G401 (cell line): ENCODE measurements around the gene TCERG1L. TPM values are rescaled to one million over a fixed set of nuclear protein-coding genes. Genes with fewer than 3 reads are reported as not detected.
"Not testable (repeated sequence)": the region's sequence is repeated elsewhere in the genome, so short reads cannot be mapped to it uniquely, and the experiment has no call there.

Experiments used
- DNase-seq: peaks from one replicate; pipeline ENCODE4 v3.0.0-alpha.2; 2015; ENCODE audit warnings: low spot score
- in situ Hi-C: cut with HindIII; loops from 2 replicates; pipeline ENCODE4 v1.10.0; 2016; ENCODE audit warnings: low sequenced_read_pairs, mixed read lengths
- total RNA-seq: library from RNA; depleted of rRNA; stranded (reverse); fragments of >200 nt; shearing (Covaris generic); gene quantifications from 2 replicates; pipeline ENCODE4 v1.2.3, GENCODE V29; 2014

TCERG1L gene
- total RNA-seq, 1 experiment from 2014 or later = not detected

DNA sequence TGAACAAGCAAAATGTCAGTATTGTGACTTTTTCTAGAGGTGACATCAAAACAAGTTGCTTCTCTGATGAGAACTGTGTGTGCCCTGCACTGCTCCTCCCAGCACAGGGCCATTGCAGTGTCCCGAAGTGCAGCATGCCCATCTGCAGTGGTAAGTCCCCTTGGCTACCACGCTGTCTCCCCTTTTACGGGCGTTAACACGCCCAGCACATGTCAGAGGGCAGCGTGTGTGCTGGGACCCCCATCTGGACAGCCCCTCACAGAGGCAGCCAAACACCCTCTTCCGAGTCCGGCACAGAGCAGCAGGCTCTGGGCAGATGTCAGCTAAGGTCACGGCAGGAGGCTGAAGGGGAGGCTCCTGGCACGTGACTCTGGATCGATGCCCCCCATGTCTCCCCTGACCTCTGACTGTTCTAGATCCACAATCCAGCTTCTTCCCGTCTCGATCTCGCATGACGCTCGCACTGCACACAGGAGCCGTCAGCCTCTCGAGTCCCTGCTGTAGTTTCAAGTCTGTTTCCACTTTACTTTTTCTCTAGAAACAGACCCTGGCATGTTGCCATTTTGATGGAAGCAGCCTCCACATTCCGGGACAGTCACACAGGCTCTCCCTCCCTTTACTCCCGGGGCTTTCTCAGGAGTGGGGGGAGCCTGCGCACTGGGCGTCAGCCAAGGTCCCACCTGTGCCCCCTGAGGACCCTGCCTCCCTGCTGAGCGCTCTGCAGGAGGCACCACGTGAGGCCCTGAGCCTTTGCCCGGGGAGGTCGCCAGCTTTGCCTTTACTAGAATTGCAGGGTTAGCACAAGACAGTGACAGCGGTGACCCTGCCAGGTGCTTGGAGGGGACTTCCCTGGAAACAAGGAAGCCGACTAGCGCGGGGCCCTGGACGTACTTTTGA is 133.8 kb downstream of the TCERG1L start:
- in situ Hi-C loops = no loop called here
- no peak for DNase-seq

DNA sequence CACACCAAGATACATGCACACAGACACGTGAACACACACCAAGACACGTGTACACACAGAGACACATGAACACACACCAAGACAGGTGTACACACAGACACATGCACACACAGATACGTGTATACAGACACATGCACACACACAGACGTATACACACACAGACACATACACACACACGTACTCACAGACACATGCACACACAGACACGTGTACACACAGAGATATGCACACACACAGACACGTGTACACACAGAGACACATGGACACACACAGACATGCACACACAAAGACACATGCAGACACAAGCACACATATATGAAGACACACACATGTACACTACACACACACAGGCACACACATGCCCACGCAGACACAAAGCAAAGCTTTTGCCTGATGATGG is 134.6 kb downstream of the TCERG1L start:
- in situ Hi-C loops = no loop called here
- DNase-seq = no peak

DNA sequence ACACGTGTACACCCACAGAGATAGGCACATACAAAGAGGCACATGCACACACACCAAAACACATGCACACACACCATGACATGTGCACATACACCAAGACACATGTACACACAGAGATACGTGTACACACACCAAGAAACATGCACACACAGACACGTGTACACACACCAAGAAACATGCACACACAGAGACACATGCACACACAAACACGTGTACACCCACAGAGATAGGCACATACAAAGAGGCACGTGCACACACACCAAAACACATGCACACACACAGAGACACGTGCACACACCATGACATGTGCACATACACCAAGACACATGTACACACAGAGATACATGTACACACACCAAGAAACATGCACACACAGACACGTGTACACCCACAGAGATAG is 135.2 kb downstream of the TCERG1L start:
- DNase-seq, in situ Hi-C loops: not testable (repeated sequence)

DNA sequence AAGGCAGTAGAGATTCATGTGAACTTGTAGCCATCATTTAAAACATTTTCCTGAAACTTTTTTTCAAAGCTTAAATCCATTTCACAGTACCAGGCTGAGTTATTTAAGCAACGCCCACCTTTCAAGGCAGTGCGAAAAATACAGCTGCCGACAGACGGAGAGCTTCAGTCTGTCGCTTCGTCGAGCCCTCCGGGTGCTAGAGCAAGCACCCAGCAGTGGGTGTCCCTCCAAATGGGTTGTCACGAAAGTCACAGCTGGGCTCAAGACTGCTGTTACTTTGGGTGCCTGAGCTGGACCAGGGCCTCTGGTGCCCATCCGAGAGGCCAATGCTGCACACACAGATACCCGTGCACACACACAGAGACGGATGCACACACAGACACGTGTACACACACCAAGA is 135.6 kb downstream of the TCERG1L start:
- in situ Hi-C loops = no loop called here
- DNase-seq = no peak

DNA sequence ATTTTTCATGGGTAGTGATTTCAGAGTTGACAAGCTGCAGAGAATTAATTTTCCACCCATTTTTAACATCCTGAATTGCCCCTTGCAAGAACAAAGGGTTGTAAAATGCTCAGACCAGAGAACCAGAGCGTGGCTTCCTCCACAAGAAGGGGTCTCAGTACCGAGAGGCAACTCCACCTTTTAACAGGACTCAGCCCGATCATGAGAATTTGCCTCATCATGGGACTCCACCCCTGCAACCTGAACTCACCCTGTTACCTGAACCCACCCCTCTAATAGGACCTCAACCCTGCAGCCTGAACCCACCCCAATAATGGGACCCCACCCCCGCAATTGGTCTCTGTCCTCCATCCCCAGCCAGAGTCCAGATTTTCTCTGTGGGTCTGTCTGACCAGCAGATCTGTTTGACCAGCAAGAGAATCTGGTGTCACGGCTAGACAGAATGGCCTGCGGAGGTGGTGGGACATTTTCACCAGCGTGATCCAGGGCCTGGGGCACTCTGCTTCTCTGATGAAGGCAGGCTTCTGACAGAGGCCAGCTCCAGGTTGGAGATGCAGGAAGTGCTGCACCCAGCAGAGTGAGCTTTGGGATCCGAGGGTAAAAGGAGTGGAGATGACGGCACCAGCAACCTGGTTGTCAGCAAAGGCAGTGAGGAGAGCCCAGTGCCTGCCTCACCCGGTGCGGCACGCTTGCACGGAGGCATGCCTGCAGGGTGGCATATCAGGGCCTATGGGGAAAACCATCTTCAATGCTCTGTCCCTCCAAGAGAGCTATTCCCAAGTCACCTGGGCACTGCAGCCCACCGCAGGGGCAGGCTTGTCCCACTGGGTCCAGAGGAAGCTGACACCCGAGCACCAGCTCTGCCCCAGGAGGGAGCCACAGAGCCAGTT is 136.6 kb downstream of the TCERG1L start:
- DNase-seq = no peak
- in situ Hi-C loops = no loop called here

DNA sequence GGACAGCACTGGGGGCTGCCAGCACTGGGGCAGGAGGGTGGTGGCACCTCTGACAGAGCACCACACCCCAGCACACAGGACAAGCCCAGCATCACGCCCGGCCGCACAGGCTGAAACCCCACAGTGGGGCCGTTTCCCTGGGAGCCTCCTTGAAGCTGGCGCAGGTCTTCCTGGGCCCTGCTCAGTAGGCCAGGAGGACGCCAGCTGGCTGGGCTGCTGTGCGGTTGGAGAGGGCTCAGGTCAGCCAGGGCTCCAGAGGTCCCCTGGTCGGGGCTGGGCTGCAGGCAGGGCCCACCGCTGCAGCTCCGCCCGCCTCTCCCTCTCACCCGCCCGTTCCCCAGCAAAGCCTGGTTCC is 137.3 kb downstream of the TCERG1L start:
- in situ Hi-C loops = no loop called here
- DNase-seq = no peak

DNA sequence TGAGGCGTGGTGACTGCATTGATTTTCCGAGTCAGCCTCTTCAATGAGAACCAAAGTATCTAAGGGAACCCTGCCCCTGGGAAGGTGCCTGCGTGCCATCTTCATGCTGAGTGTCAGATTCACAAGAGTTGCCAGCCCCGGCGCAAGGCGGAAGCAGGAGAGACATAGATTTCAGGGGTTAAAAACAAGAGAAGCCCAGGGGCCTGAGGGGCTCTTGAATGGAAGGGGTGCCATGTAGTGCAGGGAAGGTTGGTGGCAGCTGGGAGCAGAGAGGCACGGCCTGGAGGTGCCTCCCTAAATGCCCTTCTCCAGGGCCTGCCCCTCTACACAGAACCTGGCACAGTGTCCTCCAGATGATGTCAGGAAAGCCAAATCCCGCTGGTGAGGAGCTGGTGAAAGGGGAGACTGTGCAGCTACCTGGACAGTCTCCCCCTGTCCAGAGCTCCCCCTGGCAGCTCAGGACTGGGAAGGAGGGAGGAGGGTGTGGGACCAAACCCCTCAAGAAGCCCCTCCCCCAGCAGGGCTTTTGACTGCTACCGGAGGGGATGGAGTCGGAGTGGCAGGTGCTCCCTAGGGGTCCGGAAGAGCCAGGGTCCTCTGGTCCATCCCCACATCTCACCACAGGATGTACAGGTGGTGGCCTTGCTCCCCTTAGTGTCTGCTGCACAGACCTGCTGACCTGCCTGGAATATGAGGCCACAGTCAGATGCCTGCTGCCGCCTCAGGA is 137.9 kb downstream of the TCERG1L start:
- in situ Hi-C loops = no loop called here
- DNase-seq = no peak

DNA sequence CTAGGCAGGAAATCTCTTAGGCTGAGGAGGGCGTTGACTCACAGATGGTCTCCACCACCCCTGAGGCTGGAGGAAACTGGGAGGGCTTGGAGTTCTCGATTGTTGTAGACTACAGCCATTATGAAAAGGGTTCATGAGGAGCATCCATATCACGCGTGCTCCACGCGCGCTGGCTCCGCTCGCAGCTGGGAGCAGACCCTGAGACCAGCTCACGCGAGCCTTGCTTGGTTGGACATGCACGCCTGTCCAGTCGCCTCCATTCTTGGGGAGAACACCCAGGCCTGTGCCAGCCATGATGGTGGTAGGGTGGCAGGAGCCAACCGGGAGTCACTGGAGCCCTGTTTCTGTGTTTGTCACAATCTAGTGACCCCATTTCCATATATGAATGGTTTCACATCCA is 139.1 kb downstream of the TCERG1L start:
- DNase-seq = no peak
- in situ Hi-C loops = no loop called here

DNA sequence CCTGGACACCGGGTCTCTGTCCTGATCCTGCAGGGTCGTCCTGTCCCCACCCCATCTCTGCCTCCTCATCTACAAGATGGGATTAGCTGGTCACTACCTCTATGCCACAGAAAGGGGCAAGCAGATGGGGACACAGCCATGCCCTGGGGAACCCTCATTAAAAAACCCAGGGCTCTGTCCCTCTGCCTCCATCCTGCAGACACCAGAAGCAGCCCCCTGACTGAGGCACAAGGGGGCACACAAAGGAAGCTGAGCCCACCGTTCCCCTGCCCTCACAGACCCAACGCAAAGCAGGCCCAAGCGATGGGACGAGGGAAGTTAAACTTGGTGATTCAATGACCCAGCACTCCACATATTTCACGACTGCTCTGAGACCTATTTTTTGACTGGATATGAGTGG is 142.4 kb downstream of the TCERG1L start:
- in situ Hi-C loops = no loop called here
- no peak for DNase-seq

DNA sequence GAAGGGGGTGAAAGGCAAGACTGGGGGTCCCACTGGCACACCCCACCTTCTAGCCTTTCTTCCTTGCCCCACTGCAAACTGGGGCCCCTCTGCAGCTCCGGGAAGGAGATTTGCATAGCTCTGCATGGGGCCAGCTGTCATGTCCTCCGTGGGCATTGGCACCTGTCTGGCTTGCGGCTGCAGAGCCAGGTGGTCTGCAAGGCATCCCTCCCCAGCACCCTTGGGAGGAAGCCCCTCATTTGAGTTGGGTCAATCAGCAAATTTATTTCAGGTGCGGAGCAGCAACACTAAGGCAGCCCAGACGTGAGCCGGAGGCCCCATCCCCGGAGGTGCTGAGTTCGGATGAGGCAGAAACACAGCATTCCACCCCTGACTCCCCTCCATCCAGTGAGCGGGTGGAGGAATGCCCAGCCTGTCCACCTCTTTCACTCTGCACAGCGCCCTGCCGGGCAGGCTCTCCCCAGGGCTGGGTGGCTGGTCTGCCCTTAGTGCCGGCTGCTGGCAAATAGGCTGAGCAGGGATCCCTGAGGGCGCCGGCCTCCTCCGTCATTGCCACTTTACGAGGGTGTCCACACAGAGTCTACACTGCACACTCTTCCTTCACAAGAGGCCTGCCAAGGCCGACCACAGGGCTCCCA is 143.2 kb downstream of the TCERG1L start:
- in situ Hi-C loops = no loop called here
- DNase-seq = no peak

DNA sequence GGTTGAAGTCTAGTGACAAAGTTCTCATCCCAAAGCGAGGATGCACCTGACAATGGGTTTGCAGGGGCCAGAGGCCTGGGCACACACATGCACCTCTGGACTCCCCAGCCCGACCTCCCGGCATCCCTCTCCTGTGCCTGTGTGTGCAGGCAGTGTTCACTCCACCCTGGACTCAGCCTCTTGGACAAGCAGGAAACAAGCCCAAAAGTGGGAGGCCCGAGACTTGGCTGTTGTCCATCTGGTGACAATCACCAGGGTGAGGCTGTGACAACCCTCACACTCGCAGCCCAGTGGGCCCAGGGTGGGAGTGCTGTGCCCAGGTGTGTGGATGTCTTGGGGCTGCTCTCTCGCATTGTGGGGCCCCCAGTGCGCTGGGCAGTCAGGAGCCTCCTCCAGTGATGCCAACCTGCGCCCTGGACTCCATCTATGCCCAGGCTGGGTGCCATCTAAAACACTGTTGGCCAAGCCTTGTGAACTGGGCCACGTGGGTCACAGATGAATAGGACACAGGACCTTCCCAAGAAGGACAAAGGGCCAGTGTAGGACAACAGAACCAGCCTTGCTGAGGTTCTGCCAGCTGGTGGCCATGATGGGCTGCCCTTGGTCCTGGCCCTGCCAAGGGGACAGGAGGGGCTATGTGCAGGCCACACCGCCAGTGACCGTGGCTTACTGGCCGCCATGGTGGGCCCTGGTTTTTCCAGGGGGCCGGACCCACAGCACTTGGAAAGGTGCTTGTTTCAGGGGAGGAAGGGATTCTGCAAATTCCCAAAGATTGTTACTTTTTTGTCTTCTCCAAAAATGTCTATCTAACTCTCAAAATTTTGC is 144.3 kb downstream of the TCERG1L start:
- in situ Hi-C loops = no loop called here
- DNase-seq = no peak

DNA sequence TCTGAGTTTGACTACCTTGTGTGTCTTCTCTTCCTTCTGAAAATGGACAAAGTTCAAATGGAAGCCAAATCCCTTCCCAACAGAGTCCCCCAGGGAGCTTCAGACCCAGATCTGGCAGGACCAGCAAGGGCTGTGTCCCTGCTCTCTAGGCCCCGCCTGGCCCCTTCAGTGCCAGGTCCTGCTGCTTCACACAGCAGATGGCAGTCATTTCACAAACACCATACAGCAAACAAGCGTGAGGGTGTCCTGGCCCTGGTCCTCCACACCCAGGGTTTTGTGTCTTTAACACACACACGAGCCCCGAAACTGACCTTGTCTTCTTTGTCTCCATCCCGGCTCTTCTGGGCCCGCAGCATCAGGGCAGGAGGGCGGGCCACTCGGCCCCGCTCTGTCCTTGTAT is 145.0 kb downstream of the TCERG1L start:
- in situ Hi-C loops = no loop called here
- peak; percentile 79 for DNase-seq

DNA sequence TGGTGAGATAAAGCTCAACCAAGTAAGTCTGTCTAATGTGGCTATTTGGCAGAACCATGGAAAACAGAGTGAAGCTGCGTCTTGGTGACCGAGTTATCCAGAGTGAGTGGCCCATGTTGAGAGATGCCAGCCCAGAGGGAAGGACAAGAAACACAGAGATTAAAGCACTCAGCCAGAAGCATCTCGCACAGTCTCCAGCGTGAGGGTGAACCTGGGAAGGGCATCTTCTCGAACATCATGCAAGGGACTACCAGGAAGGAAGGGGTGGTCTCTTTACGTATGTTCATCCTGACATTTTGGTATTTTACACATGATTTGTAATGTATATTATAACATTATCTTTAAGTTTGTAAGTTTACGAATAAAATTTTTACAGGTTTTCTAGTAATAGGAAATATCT is 146.4 kb downstream of the TCERG1L start:
- in situ Hi-C loops = no loop called here
- DNase-seq = no peak

DNA sequence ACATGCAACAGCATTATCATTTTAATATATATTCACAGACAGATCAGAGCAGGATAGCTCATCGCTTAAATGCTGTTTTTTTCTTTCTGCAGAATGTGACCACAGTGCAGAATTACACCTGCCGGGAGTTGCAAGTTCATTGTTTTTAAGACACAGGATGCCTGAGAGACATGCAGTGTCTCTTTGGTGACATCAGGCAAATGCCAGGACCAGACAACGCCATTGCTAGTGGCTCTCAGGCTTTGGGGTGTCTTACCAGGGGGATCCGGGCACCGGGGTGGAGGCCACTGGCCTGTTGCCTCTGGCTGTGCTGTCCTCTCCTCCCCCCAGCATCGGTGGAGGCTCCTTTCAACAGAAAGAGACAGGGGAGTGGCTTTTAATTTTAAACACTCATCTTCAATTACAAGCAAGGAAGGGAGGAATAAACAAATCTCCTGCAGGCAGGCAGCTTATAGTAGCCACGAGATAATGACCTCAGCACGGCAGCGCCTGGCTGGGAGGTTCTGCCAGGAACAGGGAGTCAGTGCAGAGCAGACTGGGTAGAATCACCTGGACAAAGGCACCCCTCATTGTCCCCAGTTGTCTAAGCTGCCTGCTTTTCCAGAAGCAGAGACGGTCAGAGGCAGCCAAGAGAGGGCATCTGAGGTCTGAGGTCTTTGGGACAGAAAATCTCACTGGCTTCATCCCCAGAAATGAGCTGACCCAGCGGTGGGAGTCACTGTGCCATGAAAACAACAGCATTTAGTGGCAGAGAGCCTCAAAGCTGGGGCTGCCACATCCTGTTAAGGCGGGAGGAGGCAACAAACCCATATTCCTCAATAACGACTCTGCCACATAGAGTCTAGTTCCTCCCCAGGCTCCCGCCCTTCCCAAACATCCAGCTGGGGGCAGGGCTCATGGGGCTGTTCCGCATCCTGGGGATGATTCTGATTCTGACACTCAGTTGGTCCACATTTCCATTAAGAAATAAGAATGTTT is 148.4 kb downstream of the TCERG1L start:
- DNase-seq = no peak
- in situ Hi-C loops = no loop called here

DNA sequence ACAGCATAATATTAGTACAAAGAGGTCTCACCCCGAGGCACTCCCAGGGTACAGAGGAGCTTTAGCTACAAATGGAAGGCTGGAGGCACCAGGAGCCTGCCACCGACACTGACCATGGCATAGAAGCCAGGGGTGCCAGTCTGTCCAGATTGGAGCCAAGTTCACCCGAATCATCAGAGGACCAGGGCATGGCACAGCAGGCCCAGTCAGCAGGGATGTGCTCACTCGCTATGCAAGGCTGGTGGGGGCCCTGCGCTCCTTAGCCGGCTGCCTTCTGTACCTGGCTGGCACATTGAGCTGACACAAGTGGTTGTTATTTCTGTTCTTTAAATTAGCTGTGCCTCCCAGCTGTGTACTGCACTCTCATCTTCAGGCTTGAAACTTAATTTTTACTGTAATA is 149.3 kb downstream of the TCERG1L start:
- in situ Hi-C loops = no loop called here
- DNase-seq = no peak

DNA sequence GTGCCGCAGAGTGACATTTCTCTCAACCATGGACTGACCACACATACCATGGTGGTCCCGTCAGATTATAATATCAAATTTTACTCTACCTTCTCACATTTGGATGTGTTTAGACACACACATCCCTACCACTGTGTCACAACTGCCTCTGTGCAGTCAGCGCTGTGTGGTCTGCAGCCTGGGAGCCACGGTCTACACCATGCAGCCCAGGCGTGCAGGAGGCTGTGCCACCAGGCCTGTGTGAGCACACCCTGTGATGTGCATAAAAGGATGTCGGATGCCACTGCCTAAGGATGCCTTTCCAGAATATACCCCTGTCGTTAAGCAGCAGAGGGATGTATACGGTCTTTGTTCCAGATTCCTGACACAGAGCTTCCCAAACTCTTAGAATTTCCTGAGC is 150.4 kb downstream of the TCERG1L start:
- DNase-seq = no peak
- in situ Hi-C loops = no loop called here

DNA sequence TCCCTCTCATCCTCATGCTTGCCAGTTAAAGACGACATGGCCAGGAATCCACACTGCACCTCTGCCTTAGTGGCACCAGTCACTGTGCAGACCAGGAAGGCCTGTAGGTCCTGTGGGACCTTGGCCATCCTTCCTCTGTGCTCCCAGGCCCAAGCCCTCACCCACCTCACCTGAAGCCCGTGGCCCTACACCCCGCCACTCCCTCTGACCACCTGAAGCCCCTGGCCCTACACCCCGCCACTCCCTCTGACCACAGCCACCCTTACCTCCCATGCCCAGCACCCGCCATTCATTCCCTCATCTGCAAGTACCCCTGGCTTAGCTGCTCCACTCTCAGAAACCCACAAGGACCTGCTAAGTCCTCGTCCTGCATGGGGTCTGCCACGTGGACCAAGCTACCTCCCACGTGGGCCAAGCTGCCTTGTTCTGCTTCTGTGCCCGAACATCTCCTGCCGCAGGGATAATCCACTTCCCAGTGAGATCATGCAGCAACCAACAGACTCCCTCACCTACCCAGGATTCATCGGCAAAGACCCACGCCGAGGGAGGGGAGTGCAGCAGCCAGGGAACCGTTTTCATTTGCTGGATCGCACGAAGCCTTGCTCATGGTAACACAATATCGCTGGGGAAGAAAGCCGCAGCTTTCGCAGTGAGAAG is 151.2 kb downstream of the TCERG1L start:
- in situ Hi-C loops = no loop called here
- no peak for DNase-seq
